Keratinocyte (primary cell): ENCODE data around the gene CNTLN. TPM values are rescaled to one million over a fixed set of nuclear protein-coding genes. Genes with fewer than 3 reads are reported as not detected.

ENCODE experiments used
- DNase-seq: peaks from one replicate; pipeline ENCODE4 v3.0.0-alpha.2; 2011; ENCODE audit warnings: low read depth, missing footprints, low spot score
- FAIRE-seq: peaks from 2 replicates; lab custom pipeline; 2011; peaks lifted over from hg19 to GRCh38; lab: Jason Lieb, UNC
- H2AFZ ChIP-seq: 2 replicates; pipeline ENCODE4 v1.6.0; 2012; ENCODE audit warnings: low read length, control low read depth, inconsistent platforms; ENCODE audit not compliant: control insufficient read depth
- H3K27ac ChIP-seq: 2 replicates; pipeline ENCODE4 v1.5.1; 2011; ENCODE audit warnings: low read length; ENCODE audit not compliant: control insufficient read depth, insufficient read depth
- H3K27me3 ChIP-seq: 3 replicates; pipeline ENCODE4 v1.6.0; 2011; ENCODE audit warnings: low read length; ENCODE audit not compliant: control insufficient read depth, insufficient read depth; ENCODE audit errors: extremely low read depth
- H3K36me3 ChIP-seq, 2 experiments: 2 replicates in 1 of 2; 3 replicates in 1 of 2; pipeline ENCODE4 v1.5.1; 2011; ENCODE audit warnings: low read length in 2 of 2, mild to moderate bottlenecking in 1 of 2; ENCODE audit not compliant: control insufficient read depth in 2 of 2, insufficient read depth in 2 of 2; ENCODE audit errors: extremely low read depth in 1 of 2
- H3K4me1 ChIP-seq: 3 replicates; pipeline ENCODE4 v1.5.1; 2011; ENCODE audit warnings: low read length; ENCODE audit not compliant: control insufficient read depth, insufficient read depth; ENCODE audit errors: extremely low read depth
- H3K4me2 ChIP-seq: 3 replicates; pipeline ENCODE4 v1.6.0; 2011; ENCODE audit warnings: low read depth, low read length; ENCODE audit not compliant: control insufficient read depth, insufficient read depth; ENCODE audit errors: extremely low read depth
- H3K4me3 ChIP-seq, 3 experiments: fragments of 200-600 bp in 1 of 3; sonication (generic) in 1 of 3; 2 replicates in 2 of 3; 3 replicates in 1 of 3; pipeline ENCODE4 v1.5.1; 2011 to 2016; ENCODE audit warnings: low read length in 3 of 3, mild to moderate bottlenecking in 3 of 3, control low read depth in 2 of 3, inconsistent platforms in 1 of 3, low read depth in 1 of 3, mixed read lengths in 1 of 3, mixed run types in 1 of 3, moderate library complexity in 1 of 3; ENCODE audit not compliant: control insufficient read depth in 2 of 3, insufficient read depth in 2 of 3; ENCODE audit errors: extremely low read depth in 1 of 3
- H3K79me2 ChIP-seq: 2 replicates; pipeline ENCODE4 v1.6.0; 2012; ENCODE audit warnings: low read length; ENCODE audit not compliant: control insufficient read depth, insufficient read depth
- H3K9ac ChIP-seq: 3 replicates; pipeline ENCODE4 v1.6.0; 2011; ENCODE audit warnings: low read length; ENCODE audit not compliant: control insufficient read depth, insufficient read depth; ENCODE audit errors: extremely low read depth
- H3K9me1 ChIP-seq: 3 replicates; pipeline ENCODE4 v1.6.0; 2011; ENCODE audit warnings: low read length; ENCODE audit not compliant: control insufficient read depth, insufficient read depth; ENCODE audit errors: extremely low read depth
- H3K9me3 ChIP-seq: 2 replicates; pipeline ENCODE4 v1.5.1; 2012; ENCODE audit warnings: low read depth, low read length; ENCODE audit not compliant: control insufficient read depth
- H4K20me1 ChIP-seq: 3 replicates; pipeline ENCODE4 v1.6.0; 2011; ENCODE audit warnings: low read length; ENCODE audit not compliant: control insufficient read depth, insufficient read depth; ENCODE audit errors: extremely low read depth
- CTCF ChIP-seq, 3 experiments: IDR thresholded peaks in 1 of 3; conservative IDR thresholded peaks in 1 of 3; optimal IDR thresholded peaks in 1 of 3; 2 replicates in 2 of 3; 3 replicates in 1 of 3; pipeline versions ENCODE3 to v1.5.1; 2011; ENCODE audit warnings: low read length in 3 of 3, mild to moderate bottlenecking in 3 of 3, moderate library complexity in 2 of 3, control low read depth in 1 of 3, inconsistent platforms in 1 of 3; ENCODE audit not compliant: insufficient read depth in 2 of 3; ENCODE audit errors: extremely low read depth in 1 of 3
- EZH2 ChIP-seq: IDR thresholded peaks from one replicate; pipeline ENCODE4 v1.6.1; 2012; ENCODE audit warnings: inconsistent platforms, mild to moderate bottlenecking, low read length, moderate library complexity
- dilution Hi-C: fragments of 300-500 bp; cut with MboI; formaldehyde crosslinking; loops from one replicate; pipeline ENCODE4 v1.7.0; 2020; ENCODE audit warnings: low sequenced_read_pairs; ENCODE audit not compliant: extremely low pct_ligation_motif_present
- polyA plus RNA-seq, 5 experiments: library from polyadenylated mRNA; depleted of rRNA in 3 of 5; stranded (reverse) in 3 of 5; stranded (forward) in 1 of 5; unstranded in 1 of 5; fragments of >200 nt; gene quantifications; 1 replicate in 1 of 5; 2 replicates in 3 of 5; 3 replicates in 1 of 5; pipeline versions ENCODE4 v1.2.1 to v1.2.3, GENCODE V29; 2011 to 2012; ENCODE audit warnings: missing spikeins in 2 of 5, low read depth in 1 of 5, low replicate concordance in 1 of 5

Gene CNTLN
- polyA plus RNA-seq, 1 donor (not counting 4 experiments of a cell fraction or from before 2014, with no cell fraction given), result 2.4 TPM

- H3K9ac ChIP-seq, result no peak overlapping the region
- DNase-seq (no peak), FAIRE-seq (no peak)
- dilution Hi-C loops, result loop anchor here (25.0 kb wide), 1 partner anchor 246 kb away; no protein-coding TSS in a partner anchor
- H3K27ac ChIP-seq, result no peak overlapping the region
- H2AFZ ChIP-seq, result no peak overlapping the region
- H3K79me2 ChIP-seq, result no peaks in the 10 kb centered on the region
- no peaks in the 10 kb centered on the region for H3K36me3 ChIP-seq
- H3K9me3 ChIP-seq, result no peaks in the 10 kb centered on the region
- peaks cover 3% of the 10 kb centered on the region for H3K4me1 ChIP-seq
- H3K4me3 ChIP-seq, result no peak overlapping the region
- H4K20me1 ChIP-seq, result no peaks in the 10 kb centered on the region
- no peaks in the 10 kb centered on the region for H3K9me1 ChIP-seq
- TF ChIP-seq EZH2 (no peak), CTCF (optimal IDR thresholded peaks at IDR 0.05 in 1 of 3, IDR thresholded peaks at IDR 0.05 in 1 of 3, conservative IDR thresholded peaks at IDR 0.05 in 1 of 3; ENCODE audit: extremely low read depth in 1 of 3, insufficient read depth in 2 of 3, low read length in 3 of 3) (no peak)
- no peak overlapping the region for H3K4me2 ChIP-seq
- H3K27me3 ChIP-seq, result no peaks in the 10 kb centered on the region
Measured at GRCh38 chr9:17216646-17217045, 81.8 kb downstream of the CNTLN start.

GRCh38 chr9:17217272-17217671, 82.4 kb downstream of the CNTLN start:
- H3K79me2 ChIP-seq, result no peaks in the 10 kb centered on the region
- no peak overlapping the region for H3K27ac ChIP-seq
- H3K4me3 ChIP-seq, result no peak overlapping the region
- no peak overlapping the region for H3K9ac ChIP-seq
- no peak for DNase-seq
- H3K4me2 ChIP-seq, result no peak overlapping the region
- dilution Hi-C loops, result loop anchor here (25.0 kb wide), 1 partner anchor 245 kb away; no protein-coding TSS in a partner anchor
- no peaks in the 10 kb centered on the region for H3K36me3 ChIP-seq
- FAIRE-seq, result no peak
- TF ChIP-seq CTCF (optimal IDR thresholded peaks at IDR 0.05 in 1 of 3, IDR thresholded peaks at IDR 0.05 in 1 of 3, conservative IDR thresholded peaks at IDR 0.05 in 1 of 3; ENCODE audit: extremely low read depth in 1 of 3, insufficient read depth in 2 of 3, low read length in 3 of 3) (no peak), EZH2 (no peak)
- no peaks in the 10 kb centered on the region for H3K9me1 ChIP-seq
- H3K27me3 ChIP-seq, result no peaks in the 10 kb centered on the region
- no peaks in the 10 kb centered on the region for H4K20me1 ChIP-seq
- no peaks in the 10 kb centered on the region for H3K9me3 ChIP-seq
- no peak overlapping the region for H2AFZ ChIP-seq
- H3K4me1 ChIP-seq, result peaks cover 3% of the 10 kb centered on the region
